Subcutaneous abdominal adipose tissue (tissue), 5 donors: ENCODE data around the gene MUTYH.

Experiments used
- H3K27ac ChIP-seq: one replicate; pipeline ENCODE4 v1.7.0; 2013; ENCODE audit warnings: low read depth, mild to moderate bottlenecking, inconsistent platforms, low read length, moderate library complexity
- H3K27me3 ChIP-seq, 5 donors: one replicate each; pipeline ENCODE4 v1.7.0; 2013; ENCODE audit warnings: low read length in 5 of 5, inconsistent platforms in 1 of 5; ENCODE audit not compliant: control insufficient read depth in 5 of 5, insufficient read depth in 4 of 5
- H3K36me3 ChIP-seq, 5 donors: one replicate each; pipeline ENCODE4 v1.7.0; 2013; ENCODE audit warnings: low read length in 5 of 5; ENCODE audit not compliant: control insufficient read depth in 5 of 5, insufficient read depth in 5 of 5
- H3K4me1 ChIP-seq, 5 donors: one replicate each; pipeline ENCODE4 v1.7.0; 2013; ENCODE audit warnings: low read length in 5 of 5, mild to moderate bottlenecking in 3 of 5, moderate library complexity in 1 of 5; ENCODE audit not compliant: control insufficient read depth in 5 of 5, insufficient read depth in 5 of 5
- H3K4me3 ChIP-seq, 5 donors: one replicate each; pipeline ENCODE4 v1.7.0; 2013; ENCODE audit warnings: low read length in 5 of 5, low read depth in 1 of 5
- H3K9ac ChIP-seq, 5 donors: one replicate each; pipeline ENCODE4 v1.7.0; 2013; ENCODE audit warnings: low read length in 5 of 5, mild to moderate bottlenecking in 4 of 5, moderate library complexity in 3 of 5
- H3K9me3 ChIP-seq, 5 donors: one replicate each; pipeline ENCODE4 v1.7.0; 2013; ENCODE audit warnings: low read length in 5 of 5; ENCODE audit not compliant: control insufficient read depth in 5 of 5
- donor health status: healthy.
- donor health status: healthy.
- donor health status: healthy.
- donor health status: healthy.
- donor health status: healthy.

The MUTYH gene

DNA sequence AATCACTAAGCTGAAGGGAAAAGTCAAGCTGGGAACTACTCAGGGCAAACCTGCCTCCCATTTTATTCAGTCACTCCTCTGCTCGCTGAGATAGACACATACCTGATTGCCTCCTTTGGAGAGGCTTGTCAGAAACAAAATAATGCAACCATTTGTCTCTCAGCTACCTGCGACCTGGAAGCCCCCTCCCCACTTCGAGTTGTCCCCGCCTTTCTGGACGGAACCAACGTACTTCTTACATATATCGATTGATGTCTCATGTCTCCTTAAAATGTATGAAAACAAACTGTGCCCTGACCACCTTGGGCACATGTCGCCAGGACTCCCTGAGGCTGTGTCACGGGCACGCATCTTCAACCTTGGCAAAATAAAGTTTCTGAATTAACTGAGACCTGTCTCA is 35.0 kb downstream of the MUTYH start:
- no peak overlapping the region for H3K4me3 ChIP-seq
- H3K9me3 ChIP-seq = no peaks in the 10 kb centered on the region
- peaks cover 0 to 18% (median 12%) of the 10 kb centered on the region in 5 donors for H3K4me1 ChIP-seq
- no peaks in the 10 kb centered on the region for H3K27me3 ChIP-seq
- H3K9ac ChIP-seq = no peak overlapping the region
- no peak overlapping the region for H3K27ac ChIP-seq
- H3K36me3 ChIP-seq = no peaks in the 10 kb centered on the region

- Histone ChIP-seq H3K4me3 (peak overlapping the region; percentile 82 to 91 (median 85)), H3K4me1 (peaks cover 0 to 18% (median 12%) of the 10 kb centered on the region in 5 donors), H3K9ac (peak overlapping the region in 4 of 5 donors; percentile 68 to 87 (median 80)), H3K36me3 (no peaks in the 10 kb centered on the region), H3K9me3 (no peaks in the 10 kb centered on the region), H3K27ac (peak overlapping the region; percentile 69), H3K27me3 (no peaks in the 10 kb centered on the region)
Observed at GRCh38 chr1:45304311-45305081, 35.7 kb downstream of the MUTYH start.

DNA sequence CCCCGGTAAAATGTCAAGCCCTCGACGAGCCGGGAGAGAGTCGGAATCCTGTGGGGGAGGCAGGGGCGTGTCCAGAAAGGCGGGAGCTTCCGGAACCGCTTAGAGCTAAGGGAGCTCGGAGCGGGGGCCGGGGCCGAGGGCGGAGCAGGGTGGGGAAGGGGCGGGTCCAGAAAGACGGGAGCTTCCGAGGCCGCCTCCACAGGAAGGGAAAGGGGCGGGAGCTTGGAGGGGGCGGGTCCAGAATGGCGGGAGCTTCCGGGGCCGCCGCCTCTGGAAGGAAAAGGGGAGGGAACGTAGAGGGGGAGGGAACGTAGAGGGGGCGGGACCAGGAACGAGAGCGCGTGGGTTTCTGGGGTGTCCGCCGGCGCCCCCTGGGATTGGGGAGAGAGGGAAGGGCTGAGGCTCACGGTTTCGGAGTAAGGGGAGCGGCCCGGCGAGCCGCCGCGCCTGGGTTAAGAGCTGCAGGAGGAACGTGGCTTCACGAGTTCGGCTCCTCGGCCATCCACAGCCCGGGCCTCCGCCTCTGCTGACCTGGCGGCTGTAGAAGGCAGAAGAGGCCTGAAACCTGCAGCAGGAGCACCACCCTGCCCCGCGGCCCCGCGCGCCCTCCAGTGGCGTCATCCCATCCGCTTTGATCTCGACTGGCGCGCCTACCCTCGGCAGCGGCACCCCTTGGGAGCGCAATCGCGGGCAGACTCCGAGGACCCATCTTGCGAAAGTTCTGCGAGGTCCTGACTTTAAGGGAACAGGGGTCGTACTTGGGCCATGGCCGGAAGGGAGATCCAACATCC is 36.5 kb downstream of the MUTYH start:
- H3K27me3 ChIP-seq = no peaks in the 10 kb centered on the region

GRCh38 chr1:45302505-45303150 is 37.6 kb downstream of the MUTYH start:
- Histone ChIP-seq H3K4me3 (peak overlapping the region; percentile 63 to 71 (median 71)), H3K9me3 (no peaks in the 10 kb centered on the region), H3K4me1 (peaks cover 0 to 18% (median 12%) of the 10 kb centered on the region in 5 donors), H3K27ac (no peak overlapping the region), H3K9ac (peak overlapping the region in 4 of 5 donors; percentile 59 to 81 (median 74)), H3K27me3 (no peaks in the 10 kb centered on the region), H3K36me3 (no peaks in the 10 kb centered on the region)

More for the DNA sequence above, 36.5 kb downstream of the MUTYH start:
- H3K4me1 ChIP-seq = peaks cover 0 to 18% (median 12%) of the 10 kb centered on the region in 5 donors
- H3K27ac ChIP-seq = peak overlapping the region; percentile 69
- H3K9me3 ChIP-seq = no peaks in the 10 kb centered on the region
- peak overlapping the region; percentile 82 to 91 (median 85) for H3K4me3 ChIP-seq
- H3K9ac ChIP-seq = peak overlapping the region in 4 of 5 donors; percentile 75 to 87 (median 81)
- no peaks in the 10 kb centered on the region for H3K36me3 ChIP-seq

GRCh38 chr1:45300669-45300997 is 39.6 kb downstream of the MUTYH start:
- Histone ChIP-seq H3K4me3 (no peak overlapping the region), H3K27me3 (no peaks in the 10 kb centered on the region), H3K27ac (no peak overlapping the region), H3K9me3 (no peaks in the 10 kb centered on the region), H3K9ac (no peak overlapping the region), H3K36me3 (no peaks in the 10 kb centered on the region), H3K4me1 (peaks cover 0 to 18% (median 12%) of the 10 kb centered on the region in 5 donors)

GRCh38 chr1:45299981-45300668 is 40.1 kb downstream of the MUTYH start:
- no peak overlapping the region for H3K27ac ChIP-seq
- no peaks in the 10 kb centered on the region for H3K27me3 ChIP-seq
- no peaks in the 10 kb centered on the region for H3K36me3 ChIP-seq
- H3K4me3 ChIP-seq = no peak overlapping the region
- no peak overlapping the region for H3K9ac ChIP-seq
- no peaks in the 10 kb centered on the region for H3K9me3 ChIP-seq
- H3K4me1 ChIP-seq = peaks cover 0 to 18% (median 12%) of the 10 kb centered on the region in 5 donors

- H3K27ac ChIP-seq = no peak overlapping the region
- H3K4me1 ChIP-seq = peaks cover 0 to 12% (median 7%) of the 10 kb centered on the region in 5 donors
- no peaks in the 10 kb centered on the region for H3K27me3 ChIP-seq
- H3K9me3 ChIP-seq = no peaks in the 10 kb centered on the region
- H3K4me3 ChIP-seq = no peak overlapping the region
- no peak overlapping the region for H3K9ac ChIP-seq
- no peaks in the 10 kb centered on the region for H3K36me3 ChIP-seq
Observed at GRCh38 chr1:45299296-45299695, 40.9 kb downstream of the MUTYH start.

DNA sequence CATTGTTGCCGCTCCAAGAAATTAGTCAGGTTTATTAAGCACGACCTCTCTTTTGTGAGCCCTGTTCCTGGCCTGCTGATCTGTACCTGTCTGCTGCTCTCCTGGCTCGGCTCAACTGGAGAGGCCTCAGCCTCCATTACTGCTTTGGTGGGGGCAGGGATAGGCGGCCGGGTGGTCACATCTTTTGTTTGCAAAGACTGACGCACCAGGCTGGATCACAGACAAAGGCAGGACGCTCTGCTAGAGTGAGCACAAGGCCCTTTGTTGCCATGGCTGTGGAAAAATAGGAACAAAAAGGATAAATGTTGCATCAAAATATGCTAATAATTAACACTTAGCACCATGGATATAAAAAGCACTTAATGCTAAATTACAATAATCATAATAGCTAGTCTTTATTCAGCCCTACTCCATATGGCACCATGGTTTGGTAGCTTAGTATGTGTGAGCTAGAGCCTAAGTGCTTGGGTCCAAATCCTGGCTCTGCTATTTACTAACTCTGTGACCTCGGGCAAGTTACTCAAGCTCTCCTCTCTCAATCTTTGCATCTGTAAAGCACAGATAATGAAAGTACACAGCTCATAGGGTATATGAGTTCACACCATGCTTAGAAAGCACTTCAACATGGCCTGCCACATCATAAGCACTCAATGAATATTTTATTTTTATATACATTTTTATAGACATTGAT is 42.4 kb downstream of the MUTYH start:
- Histone ChIP-seq H3K9me3 (no peaks in the 10 kb centered on the region), H3K27me3 (no peaks in the 10 kb centered on the region), H3K36me3 (no peaks in the 10 kb centered on the region), H3K4me1 (peaks cover 0 to 4% (median 1%) of the 10 kb centered on the region in 5 donors), H3K9ac (no peak overlapping the region), H3K27ac (no peak overlapping the region), H3K4me3 (no peak overlapping the region)

GRCh38 chr1:45291716-45292115 is 48.5 kb downstream of the MUTYH start:
- H3K4me1 ChIP-seq = no peaks in the 10 kb centered on the region
- H3K36me3 ChIP-seq = no peaks in the 10 kb centered on the region
- H3K9me3 ChIP-seq = no peaks in the 10 kb centered on the region
- H3K27me3 ChIP-seq = no peaks in the 10 kb centered on the region
- H3K4me3 ChIP-seq = no peak overlapping the region
- no peak overlapping the region for H3K27ac ChIP-seq
- H3K9ac ChIP-seq = no peak overlapping the region
